HG02938 (cell line): ENCODE data around the gene PYGL.

Experiments used
- ATAC-seq: cut with Tn5 transposase; IDR thresholded peaks from one replicate; pipeline ENCODE4 v1.9.1; 2021; ENCODE audit warnings: mild to moderate bottlenecking, moderate library complexity; ENCODE audit not compliant: unreplicated experiment

The PYGL gene

GRCh38 chr14:50882932-50883826, 61.1 kb downstream of the PYGL start:
- no peak for ATAC-seq

- peak; percentile 91 for ATAC-seq
These were observed 68.8 kb downstream of the PYGL start for GRCh38 chr14:50875359-50876070.

GRCh38 chr14:50874757-50875156, 69.5 kb downstream of the PYGL start:
- ATAC-seq: no peak

- ATAC-seq: no peak
These were observed 72.2 kb downstream of the PYGL start, which contains the start of gene ABHD12B for GRCh38 chr14:50871914-50872732. Gene ABHD12B (plus strand): TSS chr14:50872053. CDS start chr14:50872175, 122 bp downstream.

GRCh38 chr14:50871228-50871627, 73.1 kb downstream of the PYGL start:
- ATAC-seq: no peak

- no peak for ATAC-seq
These were observed 78.7 kb downstream of the PYGL start for GRCh38 chr14:50865391-50866076.

- no peak for ATAC-seq
These were observed 79.3 kb downstream of the PYGL start for GRCh38 chr14:50864946-50865345.

GRCh38 chr14:50864237-50864636, 80.0 kb downstream of the PYGL start:
- no peak for ATAC-seq

- ATAC-seq: no peak
These were observed 82.2 kb downstream of the PYGL start for GRCh38 chr14:50862036-50862570.

GRCh38 chr14:50860478-50861086, 83.7 kb downstream of the PYGL start:
- no peak for ATAC-seq

- ATAC-seq: no peak
These were observed 85.0 kb downstream of the PYGL start for GRCh38 chr14:50859296-50859624.

- no peak for ATAC-seq
These were observed 87.6 kb downstream of the PYGL start for GRCh38 chr14:50856660-50857059.

- ATAC-seq: no peak
These were observed 88.7 kb downstream of the PYGL start for GRCh38 chr14:50855558-50855957.
